Heart right ventricle (tissue), 16 donors: ENCODE measurements around the gene ADGRL1. TPM values are rescaled to one million over a fixed set of nuclear protein-coding genes. Genes with fewer than 3 reads are reported as not detected.

Experiments
- ATAC-seq, 8 donors: fragments of 200-7000 bp; cut with Tn5 transposase; one replicate each; pipeline ENCODE4 v1.9.1; 2020; ENCODE audit warnings: mild to moderate bottlenecking in 8 of 8, moderate library complexity in 8 of 8, moderate number of reproducible peaks in 1 of 8
- DNase-seq, 2 donors: peaks; one replicate each; pipeline ENCODE4 v3.0.0-alpha.2; 2020
- H3K27ac ChIP-seq, 10 donors: fragments of 200-600 bp; sonication (generic) in 2 of 10; one replicate each; pipeline versions ENCODE4 v1.5.0 to v1.8.0; 2020 to 2022; ENCODE audit warnings: mild to moderate bottlenecking in 3 of 10
- H3K27me3 ChIP-seq, 7 donors: fragments of 200-600 bp; one replicate each; pipeline ENCODE4 v1.8.0; 2021 to 2022; ENCODE audit warnings: mild to moderate bottlenecking in 2 of 7
- H3K36me3 ChIP-seq, 9 donors: fragments of 200-600 bp; sonication (generic) in 1 of 9; one replicate each; pipeline versions ENCODE4 v1.5.0 to v1.8.0; 2020 to 2022; ENCODE audit warnings: mild to moderate bottlenecking in 2 of 9
- H3K4me1 ChIP-seq, 9 donors: fragments of 200-600 bp; sonication (generic) in 1 of 9; one replicate each; pipeline versions ENCODE4 v1.5.0 to v1.8.0; 2020 to 2022; ENCODE audit warnings: mild to moderate bottlenecking in 4 of 9
- H3K4me3 ChIP-seq, 10 donors: fragments of 200-600 bp; sonication (generic) in 2 of 10; one replicate each; pipeline versions ENCODE4 v1.5.0 to v1.8.0; 2020 to 2022; ENCODE audit warnings: mild to moderate bottlenecking in 7 of 10, moderate library complexity in 2 of 10
- H3K9me3 ChIP-seq, 11 donors: fragments of 200-600 bp in 10 of 11; sonication (generic) in 2 of 11; one replicate each; pipeline versions ENCODE4 v1.5.0 to v1.8.0; 2013 to 2022; ENCODE audit warnings: mild to moderate bottlenecking in 2 of 11, control low read depth in 1 of 11, moderate library complexity in 1 of 11
- WGBS, 2 donors: extraction: QIAGEN DNeasy Blood & Tissue Kit; methylation state at CpG; one replicate each; pipeline ENCODE4 v1.1.7; 2013; ENCODE audit warnings: inconsistent platforms in 1 of 2; 5-methylcytosine and 5-hydroxymethylcytosine counted together
- intact Hi-C, 10 donors: fragments of 100-400 bp; cut with DNase I; formaldehyde crosslinking; loops; one replicate each; pipeline versions ENCODE4 v1.11.1 to v1.14.2; 2022
- polyA plus RNA-seq, 2 donors: library from polyadenylated mRNA; stranded (reverse); fragments of 200-250 nt; gene quantifications; one replicate each; pipeline ENCODE4 v1.2.3, GENCODE V29; 2013
- total RNA-seq, 10 donors: library from RNA; stranded (reverse); fragmentation: NEBNext Ultra II Directional in 3 of 10; extraction: Animal tissue kit (Norgen Biotek cat#: 25700) in 3 of 10; gene quantifications; one replicate each; pipeline versions ENCODE4 v1.2.1 to v1.2.4, GENCODE V29; 2021 to 2023
- TF ChIP-seq, protein P1 (sequence below), 9 donors: fragments of 200-600 bp; sonication (generic) in 2 of 9; IDR thresholded peaks; one replicate each; pipeline versions ENCODE4 v1.5.0 to v1.8.0; 2021 to 2022; ENCODE audit warnings: antibody characterized with exemption in 9 of 9, mild to moderate bottlenecking in 5 of 9, moderate library complexity in 1 of 9
- donor health status: Arrhythmogenic right ventricular cardiomyopathy.
- donor health status: ischemic (EF 13 %, LVEDD 7.1; RV severe dilation, severe dysfunction).
- donor health status: healthy with polysubstance abuse.
- donor health status: DM: no; HTN: yes; CAD: no.
- donor health status: DM: no; HTN: no; CAD: no.
- donor health status: ischemic (EF 25% LVEDD 6.9; RV normal size, moderate dysfunction).
- donor health status: ischemic (EF 25% LVEDD 5.7; RV mildly dilated, moderate dysfunction).
- donor health status: healthy.
- donor health status: DM: yes; HTN: yes; CAD: no.
- donor health status: Ischemic cardiomyopathy.
- donor health status: ischemic (EF 35%, LVEDD 5.7; RV mildly dilated, moderate dysfunction).
- donor health status: nonischemic (EF 11% LVEDD 7.7; RV severe dilation, severe dysfunction).
- donor health status: DM: yes; HTN: yes; CAD: no.
- donor health status: PGD.
- donor health status: ischemic (EF 29% LVEDD 5.4; RV normal size, mild dysfunction).
- donor health status: nonischemic (EF 23%, LVEDD 6.1; RV moderate dilation, normal function).

The ADGRL1 gene
- total and polyA plus RNA-seq, 12 donors = 5.1 to 31.9 (median 12.8) TPM

DNA sequence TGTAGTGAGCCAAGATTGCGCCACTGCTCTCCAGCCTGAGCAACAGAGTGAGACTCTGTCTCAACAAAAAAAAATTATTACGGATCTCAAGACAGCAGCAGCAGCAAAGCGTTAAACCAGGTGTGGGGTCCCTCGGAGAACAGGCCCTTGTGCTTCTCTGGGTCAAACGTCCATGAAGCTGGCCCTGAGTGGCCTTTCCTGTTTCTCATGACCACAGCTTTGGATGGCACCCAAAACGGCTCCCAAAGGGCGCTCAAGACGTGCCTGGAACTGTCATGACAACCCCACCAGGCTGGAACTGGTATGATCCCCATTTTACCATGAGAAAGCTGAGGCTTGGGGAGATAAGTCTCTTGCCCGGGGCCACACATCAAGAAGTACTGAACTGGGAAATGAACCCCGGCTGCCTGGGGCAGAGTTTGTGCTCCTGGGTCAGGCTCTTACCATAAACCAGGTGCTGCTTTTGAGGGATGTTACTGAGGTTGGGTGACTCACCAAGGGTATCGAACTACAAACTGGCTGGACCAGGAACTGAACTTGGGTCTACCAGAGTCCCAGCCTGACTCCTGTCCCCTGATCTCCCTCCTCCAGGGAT is 103.8 kb downstream of the ADGRL1 start:
- TF ChIP-seq, protein P1, sequence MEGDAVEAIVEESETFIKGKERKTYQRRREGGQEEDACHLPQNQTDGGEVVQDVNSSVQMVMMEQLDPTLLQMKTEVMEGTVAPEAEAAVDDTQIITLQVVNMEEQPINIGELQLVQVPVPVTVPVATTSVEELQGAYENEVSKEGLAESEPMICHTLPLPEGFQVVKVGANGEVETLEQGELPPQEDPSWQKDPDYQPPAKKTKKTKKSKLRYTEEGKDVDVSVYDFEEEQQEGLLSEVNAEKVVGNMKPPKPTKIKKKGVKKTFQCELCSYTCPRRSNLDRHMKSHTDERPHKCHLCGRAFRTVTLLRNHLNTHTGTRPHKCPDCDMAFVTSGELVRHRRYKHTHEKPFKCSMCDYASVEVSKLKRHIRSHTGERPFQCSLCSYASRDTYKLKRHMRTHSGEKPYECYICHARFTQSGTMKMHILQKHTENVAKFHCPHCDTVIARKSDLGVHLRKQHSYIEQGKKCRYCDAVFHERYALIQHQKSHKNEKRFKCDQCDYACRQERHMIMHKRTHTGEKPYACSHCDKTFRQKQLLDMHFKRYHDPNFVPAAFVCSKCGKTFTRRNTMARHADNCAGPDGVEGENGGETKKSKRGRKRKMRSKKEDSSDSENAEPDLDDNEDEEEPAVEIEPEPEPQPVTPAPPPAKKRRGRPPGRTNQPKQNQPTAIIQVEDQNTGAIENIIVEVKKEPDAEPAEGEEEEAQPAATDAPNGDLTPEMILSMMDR (IDR thresholded peaks at IDR 0.05) = no peak
- H3K27me3 ChIP-seq = no peaks in the 10 kb centered on the region
- peak in 1 of 8 donors; percentile 28 for ATAC-seq
- no peak for DNase-seq
- intact Hi-C loops = no loop called here
- no peaks in the 10 kb centered on the region for H3K9me3 ChIP-seq
- peak overlapping the region in 9 of 10 donors; percentile 18 to 68 (median 52) for H3K27ac ChIP-seq
- H3K4me1 ChIP-seq = peaks cover 0 to 29% (median 21%) of the 10 kb centered on the region in 9 donors
- 52 to 57% methylated on average over 11 of the region's 11 CpGs for WGBS, 2 donors
- no peak overlapping the region for H3K4me3 ChIP-seq
- H3K36me3 ChIP-seq = peaks cover 0 to 100% (median 76%) of the 10 kb centered on the region in 9 donors

DNA sequence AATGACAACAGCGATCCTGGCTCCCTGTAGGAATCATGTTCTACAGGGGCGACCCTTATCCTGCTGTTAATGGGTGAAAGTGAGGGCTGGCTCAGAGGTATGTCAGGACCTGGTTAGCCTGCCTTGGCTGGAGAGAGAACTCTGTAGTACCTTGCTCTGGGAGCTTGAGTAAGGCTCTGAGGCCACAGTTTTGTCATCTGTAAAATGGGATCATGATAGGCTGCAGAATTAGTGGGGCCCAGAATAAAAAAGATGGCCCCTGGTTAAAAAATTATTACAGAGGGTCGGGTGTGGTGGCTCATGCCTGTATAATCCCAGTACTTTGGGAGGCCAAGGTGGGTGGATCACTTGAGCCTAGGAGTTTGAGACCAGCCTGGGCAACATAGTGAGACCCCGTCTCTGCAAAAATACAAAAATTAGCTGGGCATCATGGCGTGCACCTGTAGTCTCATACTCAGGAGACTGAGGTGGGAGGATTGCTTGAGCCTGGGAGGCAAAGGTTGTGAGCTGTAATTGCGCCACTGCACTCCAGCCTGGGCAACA is 104.9 kb downstream of the ADGRL1 start:
- intact Hi-C loops = no loop called here
- Histone ChIP-seq H3K27me3 (no peaks in the 10 kb centered on the region), H3K4me3 (no peak overlapping the region), H3K27ac (peak overlapping the region in 2 of 10 donors; percentile 18 to 68), H3K9me3 (no peaks in the 10 kb centered on the region), H3K36me3 (peaks cover 0 to 100% (median 73%) of the 10 kb centered on the region in 9 donors), H3K4me1 (peaks cover 0 to 22% (median 17%) of the 10 kb centered on the region in 9 donors)
- WGBS, 2 donors = 94 to 95% methylated on average over 6 of the region's 6 CpGs
- TF ChIP-seq, protein P1 (IDR thresholded peaks at IDR 0.05) = no peak
- DNase-seq = no peak
- no peak for ATAC-seq

Other genes starting within 250 kb of the ADGRL1 start
- 10 to 100 TPM; 10.4 to 15.8 (median 12.0) TPM for gene RFX1, start 199.8 kb downstream of the ADGRL1 start, total RNA-seq
- 1 to 10 TPM; 2.7 to 5.9 TPM for gene RFX1, start 199.8 kb downstream of the ADGRL1 start, polyA plus RNA-seq
- not detected for gene RLN3, start 178.0 kb downstream of the ADGRL1 start, total RNA-seq
- not detected for gene RLN3, start 178.0 kb downstream of the ADGRL1 start, polyA plus RNA-seq
- 1 to 10 TPM; 2.4 to 7.6 (median 3.4) TPM for gene IL27RA, start 174.4 kb downstream of the ADGRL1 start, total RNA-seq
- gene IL27RA, start 174.4 kb downstream of the ADGRL1 start, polyA plus RNA-seq = 1 to 10 TPM; 4.6 to 5.9 TPM
- under 1 TPM in 5 of 10 donors, not detected in 5; 0.14 to 0.94 (median 0.38) TPM for gene PALM3, start 144.1 kb downstream of the ADGRL1 start, total RNA-seq
- gene PALM3, start 144.1 kb downstream of the ADGRL1 start, polyA plus RNA-seq = under 1 TPM in 1 of 2 donors, not detected in 1; 0.14 TPM
- 10 to 100 TPM in 1 of 10 donors, 1 to 10 TPM in 9; 3.1 to 10.3 (median 5.9) TPM for gene MISP3, start 133.4 kb downstream of the ADGRL1 start, total RNA-seq
- gene MISP3, start 133.4 kb downstream of the ADGRL1 start, polyA plus RNA-seq = 10 to 100 TPM in 1 of 2 donors, 1 to 10 TPM in 1; 5.7 to 12.4 TPM
- gene C19orf67, start 120.4 kb downstream of the ADGRL1 start, total RNA-seq = not detected
- gene C19orf67, start 120.4 kb downstream of the ADGRL1 start, polyA plus RNA-seq = not detected
- 10 to 100 TPM; 26.7 to 53.0 (median 33.7) TPM for gene SAMD1, start 115.4 kb downstream of the ADGRL1 start, total RNA-seq
- gene SAMD1, start 115.4 kb downstream of the ADGRL1 start, polyA plus RNA-seq = 10 to 100 TPM; 34.4 to 55.3 TPM
- gene PRKACA, start 88.4 kb downstream of the ADGRL1 start, total RNA-seq = 100 to 1,000 TPM; 473 to 691 (median 518) TPM
- 100 to 1,000 TPM; 196 to 214 TPM for gene PRKACA, start 88.4 kb downstream of the ADGRL1 start, polyA plus RNA-seq
- 1 to 10 TPM in 3 of 10 donors, under 1 TPM in 7; 0.17 to 5.6 (median 0.63) TPM for gene ASF1B, start 69.6 kb downstream of the ADGRL1 start, total RNA-seq
- under 1 TPM; 0.59 to 0.90 TPM for gene ASF1B, start 69.6 kb downstream of the ADGRL1 start, polyA plus RNA-seq
- gene ADGRE5, start 175.3 kb upstream of the ADGRL1 start, total RNA-seq = 10 to 100 TPM; 24.0 to 58.0 (median 32.8) TPM
- gene ADGRE5, start 175.3 kb upstream of the ADGRL1 start, polyA plus RNA-seq = 10 to 100 TPM; 14.5 to 30.6 TPM
- gene DDX39A, start 213.2 kb upstream of the ADGRL1 start, total RNA-seq = 10 to 100 TPM; 15.4 to 39.6 (median 21.7) TPM
- gene DDX39A, start 213.2 kb upstream of the ADGRL1 start, polyA plus RNA-seq = 100 to 1,000 TPM in 1 of 2 donors, 10 to 100 TPM in 1; 78.3 to 110 TPM
- gene PKN1, start 227.1 kb upstream of the ADGRL1 start, total RNA-seq = 100 to 1,000 TPM in 9 of 10 donors, 10 to 100 TPM in 1; 85.2 to 176 (median 126) TPM
- gene PKN1, start 227.1 kb upstream of the ADGRL1 start, polyA plus RNA-seq = 100 to 1,000 TPM; 108 to 146 TPM